Activated CD4-positive, alpha-beta T cell treated with anti-CD3 and anti-CD28 coated beads, Interleukin-2, amount 50 U/mL, for 16 hours (primary cell): ENCODE measurements around the gene SUCNR1.
A peak's percentile ranks its signal among the peaks of the same experiment; 100 is the strongest.
"Not testable (repeated sequence)": the region's sequence is repeated elsewhere in the genome, so short reads cannot be mapped to it uniquely, and the experiment has no call there.

Experiments
- DNase-seq: peaks from one replicate; pipeline ENCODE4 v3.0.0-alpha.2; 2020

The SUCNR1 gene, protein sequence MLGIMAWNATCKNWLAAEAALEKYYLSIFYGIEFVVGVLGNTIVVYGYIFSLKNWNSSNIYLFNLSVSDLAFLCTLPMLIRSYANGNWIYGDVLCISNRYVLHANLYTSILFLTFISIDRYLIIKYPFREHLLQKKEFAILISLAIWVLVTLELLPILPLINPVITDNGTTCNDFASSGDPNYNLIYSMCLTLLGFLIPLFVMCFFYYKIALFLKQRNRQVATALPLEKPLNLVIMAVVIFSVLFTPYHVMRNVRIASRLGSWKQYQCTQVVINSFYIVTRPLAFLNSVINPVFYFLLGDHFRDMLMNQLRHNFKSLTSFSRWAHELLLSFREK

GRCh38 chr3:151873398-151873797, at the start of gene SUCNR1:
Gene SUCNR1, plus strand, starts transcription at chr3:151873643. Its CDS starts 6,250 bp downstream, at chr3:151879893.
- DNase-seq: no peak

GRCh38 chr3:151827816-151828215, 45.6 kb upstream of the SUCNR1 start:
- DNase-seq: no peak

DNA sequence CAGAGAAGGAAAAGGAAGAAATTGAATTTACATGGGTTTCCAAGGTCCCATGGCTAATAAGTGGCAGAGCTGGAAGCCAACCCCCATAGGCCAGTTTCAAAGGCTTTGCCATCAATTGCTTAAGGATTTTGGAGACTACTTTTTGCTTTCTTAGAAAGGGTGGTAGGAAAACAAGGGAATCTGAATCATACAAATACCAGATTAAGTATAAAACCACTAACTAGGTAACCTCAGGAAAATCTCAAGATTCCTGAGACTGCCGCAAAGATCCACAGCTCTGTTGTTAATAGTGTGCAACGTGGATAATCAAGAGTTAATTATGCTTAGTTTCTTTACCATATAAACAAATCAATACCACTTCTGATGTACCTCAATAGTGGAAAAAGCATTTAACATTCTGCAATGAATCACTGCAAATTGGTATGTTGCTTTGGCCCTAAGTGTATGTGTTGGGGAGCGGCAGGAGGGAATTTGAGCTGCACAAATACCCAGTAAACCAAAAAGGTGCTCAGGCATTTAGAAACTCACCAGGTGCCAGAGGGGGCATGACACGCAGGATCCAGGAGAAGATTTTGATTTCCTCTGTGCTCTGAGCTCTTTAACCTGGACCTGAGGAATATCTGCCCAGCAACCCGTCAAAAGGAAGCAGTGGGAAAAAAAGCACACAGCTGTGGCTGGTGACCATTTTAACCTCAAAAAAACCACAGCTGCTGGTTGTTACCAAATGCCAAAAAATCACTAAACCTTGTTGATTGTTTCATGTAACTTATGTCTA, 37.5 kb upstream of the SUCNR1 start:
- DNase-seq: no peak

DNA sequence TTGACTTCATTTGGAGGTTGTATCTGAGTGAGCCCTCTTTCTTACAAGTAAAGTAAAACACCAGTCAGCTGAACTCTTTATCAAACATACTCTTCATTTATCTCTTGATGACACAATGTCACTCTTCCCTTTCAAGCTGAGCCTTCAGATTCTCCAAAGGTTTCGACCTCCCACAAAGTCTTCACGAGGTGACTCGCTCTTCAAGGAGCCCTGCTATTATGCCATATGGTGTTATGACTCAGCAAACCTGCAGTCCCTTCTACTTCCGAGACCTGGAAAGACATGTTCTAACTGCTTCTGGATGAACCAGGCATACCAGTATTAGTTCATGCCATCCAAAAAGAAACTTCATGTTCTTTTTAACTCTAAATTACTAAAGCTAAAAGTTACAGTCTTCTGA, 36.4 kb upstream of the SUCNR1 start:
- no peak for DNase-seq

DNA sequence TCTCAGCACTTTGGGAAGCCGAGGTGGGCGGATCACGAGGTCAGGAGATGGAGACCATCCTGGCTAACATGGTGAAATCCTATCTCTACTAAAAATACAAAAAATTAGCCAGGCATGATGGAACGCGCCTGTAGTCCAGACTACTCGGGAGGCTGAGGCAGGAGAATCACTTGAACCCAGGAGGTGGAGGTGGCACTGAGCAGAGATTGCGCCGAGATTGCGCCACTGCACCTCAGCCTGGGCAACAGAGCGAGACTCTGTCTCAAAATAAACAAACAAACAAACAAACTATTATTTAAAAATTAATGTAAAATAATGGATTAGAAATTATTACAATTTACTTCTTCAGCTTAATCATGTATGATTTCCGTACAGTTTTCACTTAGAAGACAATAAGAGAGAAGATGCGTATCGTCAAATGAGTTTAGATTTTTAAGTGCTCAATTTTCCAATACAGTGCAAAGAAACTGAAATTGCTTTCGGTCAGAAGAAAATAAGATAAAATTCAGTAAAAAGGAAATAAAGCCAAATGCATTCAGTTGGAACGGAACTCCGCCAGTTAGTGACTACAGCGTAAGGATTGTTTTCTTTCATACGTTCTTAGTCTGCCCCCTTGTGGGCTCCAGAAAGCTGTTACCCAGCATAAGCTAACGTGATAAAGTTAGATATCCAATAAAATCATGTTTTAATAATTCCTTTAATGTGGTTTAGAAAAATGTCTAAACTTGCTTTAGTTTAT, 34.7 kb upstream of the SUCNR1 start:
- peak; percentile 58 for DNase-seq

DNA sequence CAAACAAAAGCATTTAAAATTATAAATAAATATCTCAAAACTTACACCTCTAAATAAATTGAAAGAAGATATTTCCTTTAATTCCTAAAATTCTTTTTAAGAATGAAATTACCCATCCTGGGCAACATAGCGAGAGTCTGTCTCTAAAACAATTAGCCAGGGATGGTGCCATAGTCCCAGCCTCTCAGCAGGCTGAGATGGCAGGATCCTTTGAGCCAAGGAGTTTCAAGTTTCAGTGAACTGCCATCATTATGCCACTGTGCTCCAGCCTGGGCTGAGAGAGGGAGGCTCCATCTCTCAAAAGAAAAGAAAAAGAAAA, 34.2 kb upstream of the SUCNR1 start:
- no peak for DNase-seq

- DNase-seq: no peak
Measured at GRCh38 chr3:151841801-151842200, 31.6 kb upstream of the SUCNR1 start.

DNA sequence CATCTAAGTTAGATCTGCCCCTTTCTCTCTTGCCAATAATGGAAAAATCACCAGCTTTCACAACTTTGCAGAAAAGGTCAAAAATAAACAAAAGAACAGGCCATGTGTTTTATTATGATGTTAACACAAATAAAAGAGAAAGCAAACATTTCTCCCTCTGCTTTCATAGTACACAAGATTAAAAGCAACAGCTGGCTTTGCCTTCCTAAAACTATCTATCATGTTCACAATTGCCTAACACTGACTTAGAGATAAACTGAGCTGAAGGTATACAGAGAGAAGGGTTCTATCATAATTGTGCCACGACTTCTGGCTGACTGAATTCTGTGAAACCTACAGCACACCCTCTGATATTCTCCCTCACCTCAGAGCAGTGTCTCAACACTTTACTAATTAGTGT, 30.2 kb upstream of the SUCNR1 start:
- DNase-seq: no peak

- no peak for DNase-seq
Measured at GRCh38 chr3:151845306-151845905, 28.0 kb upstream of the SUCNR1 start.

- not testable (repeated sequence) for DNase-seq
Measured at GRCh38 chr3:151850065-151850464, 23.4 kb upstream of the SUCNR1 start.

DNA sequence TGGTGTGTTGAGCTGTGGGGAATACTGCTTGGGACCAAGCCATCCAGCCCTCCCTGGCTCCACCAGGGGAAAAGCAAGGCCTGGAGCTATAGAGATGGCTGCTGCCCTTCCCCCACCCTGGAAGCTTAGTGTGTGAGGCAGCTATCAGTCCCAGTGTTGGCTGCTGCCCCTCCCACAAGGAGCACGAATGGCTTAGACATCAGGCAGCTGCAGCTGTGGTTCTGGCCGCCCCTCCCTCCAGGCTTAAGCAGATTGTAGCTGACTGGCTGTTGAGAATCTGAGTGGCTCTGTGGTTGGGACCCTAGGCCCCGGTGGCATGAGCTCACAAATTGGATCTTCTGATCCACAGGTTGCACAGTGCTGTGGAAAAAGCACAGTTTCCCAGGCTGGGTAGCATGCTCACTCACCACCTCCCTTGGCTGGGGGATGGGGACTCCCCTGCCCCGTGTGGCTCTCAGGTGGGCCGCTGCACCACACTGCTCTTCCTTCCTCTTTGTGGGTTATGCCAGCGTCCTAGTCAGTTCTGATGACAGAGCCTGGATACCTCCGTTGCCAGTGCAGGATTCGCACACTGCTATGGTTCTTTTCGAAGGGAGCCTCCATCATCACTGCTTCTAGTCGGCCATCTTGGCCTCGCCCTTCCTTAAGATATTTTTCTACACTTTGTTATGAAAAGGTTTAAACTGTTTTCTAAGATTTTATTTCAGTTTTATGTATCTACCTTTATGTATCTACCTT, 21.2 kb upstream of the SUCNR1 start:
- DNase-seq: no peak

- no peak for DNase-seq
Measured at GRCh38 chr3:151856118-151856517, 17.3 kb upstream of the SUCNR1 start.

GRCh38 chr3:151856641-151857040, 16.8 kb upstream of the SUCNR1 start:
- no peak for DNase-seq

DNA sequence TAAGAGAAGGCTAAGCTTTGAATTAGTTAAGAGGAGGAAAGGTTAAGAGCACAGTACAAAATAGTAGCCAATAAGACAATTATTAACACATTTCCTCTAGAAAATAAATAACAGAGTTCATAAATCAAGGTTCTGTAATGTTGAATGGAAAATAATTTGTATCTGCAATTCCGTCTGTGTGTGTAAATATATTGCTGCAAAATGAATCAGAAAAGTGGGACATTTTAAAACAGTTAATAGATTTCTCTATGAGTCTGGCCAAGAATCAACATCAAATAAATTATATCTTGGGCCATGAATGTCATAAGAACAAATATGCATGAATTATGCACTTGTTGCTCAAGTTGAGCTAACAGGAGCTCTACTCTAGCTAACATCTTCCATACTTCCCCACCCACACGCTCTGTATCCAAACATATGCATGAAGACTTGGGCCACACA, 14.2 kb upstream of the SUCNR1 start:
- no peak for DNase-seq

DNA sequence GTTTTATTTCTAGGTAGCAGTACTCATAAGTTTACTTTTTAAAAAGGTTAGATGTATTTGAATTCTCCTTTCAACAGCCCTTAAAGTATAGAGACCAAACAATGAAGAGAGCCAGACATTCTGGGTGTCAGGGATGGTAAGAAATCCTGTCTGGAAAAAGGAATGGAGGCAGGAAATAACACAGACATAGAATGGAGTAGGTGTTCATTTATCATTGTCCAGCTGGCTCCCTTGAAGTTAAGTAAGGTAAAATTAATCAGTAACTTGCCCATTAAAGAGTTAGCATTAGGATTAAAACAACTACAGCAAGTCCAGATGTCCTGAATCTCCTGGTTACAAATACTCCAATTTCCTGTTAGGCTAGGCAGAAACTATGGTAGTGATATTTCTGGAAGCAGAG, 13.5 kb upstream of the SUCNR1 start:
- no peak for DNase-seq

DNA sequence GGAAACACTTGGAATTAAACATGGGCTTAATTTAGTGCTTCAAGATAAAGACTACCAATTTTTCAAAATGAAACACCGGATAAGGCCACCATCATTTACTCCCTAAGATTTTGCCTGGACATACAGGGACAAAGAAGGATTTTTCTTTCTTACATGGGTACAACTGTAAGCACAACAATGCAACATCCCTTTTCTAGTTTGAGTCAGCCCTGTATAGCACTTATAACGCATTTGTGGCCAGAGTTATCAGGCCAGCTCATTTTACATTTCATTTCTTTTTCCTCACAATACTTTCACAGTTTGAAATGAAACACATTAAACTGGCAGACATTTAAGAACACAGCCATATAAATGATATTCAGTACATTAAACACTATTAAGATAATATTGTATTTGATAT, 9.8 kb upstream of the SUCNR1 start:
- DNase-seq: no peak

GRCh38 chr3:151864423-151865101, 8.9 kb upstream of the SUCNR1 start:
- no peak for DNase-seq

DNA sequence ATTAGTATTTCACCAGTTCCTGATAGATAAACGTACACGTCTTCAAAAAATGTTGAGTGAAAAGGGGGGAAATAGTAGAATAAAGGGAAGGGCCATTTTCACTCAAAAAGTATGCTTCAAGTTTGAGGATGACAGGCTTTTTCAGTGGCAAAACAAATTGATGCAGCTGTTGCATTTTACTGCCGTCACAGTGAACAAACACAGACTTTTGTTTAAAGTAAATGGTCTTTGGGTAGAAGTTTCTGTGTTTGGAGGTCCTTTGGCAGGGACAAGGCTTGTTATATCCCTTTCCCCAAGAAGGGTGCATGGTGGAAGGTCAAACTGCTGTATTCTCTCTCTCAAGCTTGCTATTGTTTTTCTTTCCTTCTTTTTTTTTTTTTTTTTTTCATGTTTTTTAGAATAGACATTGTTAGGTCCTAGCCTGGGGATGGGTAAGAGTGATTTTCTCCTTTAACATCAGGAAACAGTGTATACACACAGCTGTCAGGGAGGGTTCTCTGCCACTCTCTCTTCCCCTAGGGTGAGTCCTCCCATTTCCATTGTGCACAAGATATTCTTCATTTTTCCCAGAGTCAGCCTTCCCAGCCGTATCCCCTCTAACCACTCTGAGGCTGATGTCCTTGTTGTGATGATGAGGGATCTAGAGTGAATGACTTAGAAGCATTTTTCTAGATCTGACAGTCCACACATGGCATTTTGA, 6.6 kb upstream of the SUCNR1 start:
- no peak for DNase-seq

DNA sequence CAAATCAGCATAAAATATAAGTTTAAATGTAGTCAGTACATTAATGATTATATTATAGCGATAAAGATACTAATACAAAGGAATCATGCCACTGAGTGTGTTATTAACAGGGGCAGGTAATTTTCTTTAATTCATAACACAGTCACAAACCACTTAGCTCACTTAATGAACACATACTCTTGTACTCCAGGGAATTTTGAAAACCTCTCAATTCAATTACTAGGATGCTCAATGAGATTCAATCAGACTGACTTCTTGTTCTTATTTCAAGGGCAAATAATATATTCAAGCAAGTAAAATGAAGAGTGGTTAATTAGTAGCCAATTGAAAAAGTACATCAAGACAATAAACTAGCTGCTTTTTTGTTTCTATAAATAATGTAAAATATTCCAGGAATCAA, 5.8 kb upstream of the SUCNR1 start:
- DNase-seq: no peak

DNA sequence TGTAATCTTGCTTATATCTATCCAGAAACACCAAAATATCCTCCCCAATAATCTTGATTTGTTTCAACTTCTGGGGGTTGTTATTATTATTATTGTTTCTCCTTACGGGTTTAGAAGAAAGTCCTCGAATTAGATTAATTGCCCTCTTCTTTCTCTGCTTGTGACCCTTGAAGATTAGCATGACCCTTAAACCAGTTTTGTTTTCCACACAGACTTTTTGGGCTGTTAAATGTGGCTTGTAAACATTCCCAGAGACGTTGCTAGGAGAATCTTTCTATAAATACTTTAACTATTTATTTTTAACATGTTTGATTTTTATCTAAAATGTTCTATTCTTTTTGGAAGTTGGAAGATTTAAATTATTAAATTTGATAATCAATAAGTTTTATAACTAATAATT, 4.3 kb upstream of the SUCNR1 start:
- DNase-seq: no peak
